HepG2 (cell line): Measurements from ENCODE around the gene PRPF4. TPM values are rescaled to one million over a fixed set of nuclear protein-coding genes. Genes with fewer than 3 reads are reported as not detected.

ENCODE experiments used
- ELF1 ChIP-seq: sonication (generic); formaldehyde crosslinking; IDR thresholded peaks from 2 replicates; pipeline ENCODE4 v1.4.0; 2020; ENCODE audit warnings: missing genetic modification reagents
- ETV6 ChIP-seq: sonication (generic); formaldehyde crosslinking; conservative IDR thresholded peaks from 2 replicates; pipeline ENCODE4 v1.4.0; 2020; ENCODE audit warnings: missing genetic modification reagents
- HNRNPH1 ChIP-seq: fragments of 200-400 bp; formaldehyde crosslinking; optimal IDR thresholded peaks from 2 replicates; pipeline ENCODE3; 2017; ENCODE audit warnings: mild to moderate bottlenecking, low read depth, low read length
- HOXD1 ChIP-seq: sonication (generic); formaldehyde crosslinking; IDR thresholded peaks from 2 replicates; pipeline ENCODE4 v1.5.0; 2020; ENCODE audit warnings: missing genetic modification reagents
- MEIS1 ChIP-seq: sonication (generic); formaldehyde crosslinking; IDR thresholded peaks from 2 replicates; pipeline ENCODE4 v1.9.0; 2021; ENCODE audit warnings: mild to moderate bottlenecking, missing genetic modification reagents, moderate library complexity, borderline replicate concordance
- THAP9 ChIP-seq: sonication (generic); formaldehyde crosslinking; IDR thresholded peaks from 2 replicates; pipeline ENCODE4; 2020; ENCODE audit warnings: missing genetic modification reagents, mild to moderate bottlenecking, borderline replicate concordance
- ZBTB7A ChIP-seq: sonication (generic); formaldehyde crosslinking; IDR thresholded peaks from 2 replicates; pipeline ENCODE4 v1.8.0; 2022; ENCODE audit warnings: mild to moderate bottlenecking, missing genetic modification reagents
- ZFP90 ChIP-seq: sonication (generic); formaldehyde crosslinking; IDR thresholded peaks from 2 replicates; pipeline ENCODE4 v1.8.0; 2022; ENCODE audit warnings: missing genetic modification reagents, mild to moderate bottlenecking, inconsistent platforms, borderline replicate concordance
- ZNF777 ChIP-seq: sonication (generic); formaldehyde crosslinking; IDR thresholded peaks from 2 replicates; pipeline ENCODE4 v1.4.0; 2020; ENCODE audit warnings: missing genetic modification reagents
- polyA plus RNA-seq, 8 experiments: library from polyadenylated mRNA; depleted of rRNA in 3 of 8; stranded (reverse) in 7 of 8; unstranded in 1 of 8; fragments of >200 nt; fragmentation: Illumina TruSeq in 4 of 8; extraction: Trizol in 4 of 8; gene quantifications; 2 replicates each; pipeline versions ENCODE4 v1.2.1 to v1.2.3, GENCODE V29; 2011 to 2016; ENCODE audit warnings: low read depth in 4 of 8, missing spikeins in 1 of 8, mixed read lengths in 1 of 8; ENCODE audit not compliant: insufficient read depth in 1 of 8
- total RNA-seq, 5 experiments: library from RNA; depleted of rRNA; stranded (reverse); fragments of >200 nt; fragmentation: Illumina TruSeq; extraction: Trizol; gene quantifications; 2 replicates each; pipeline ENCODE4 v1.2.3, GENCODE V29; 2016; ENCODE audit warnings: low read depth in 1 of 5

Gene PRPF4
- total and polyA plus RNA-seq, 2 of the 13 experiments (the other 11 are each of a cell fraction or from before 2014, with no cell fraction given) = 10.3 to 49.0 TPM

DNA sequence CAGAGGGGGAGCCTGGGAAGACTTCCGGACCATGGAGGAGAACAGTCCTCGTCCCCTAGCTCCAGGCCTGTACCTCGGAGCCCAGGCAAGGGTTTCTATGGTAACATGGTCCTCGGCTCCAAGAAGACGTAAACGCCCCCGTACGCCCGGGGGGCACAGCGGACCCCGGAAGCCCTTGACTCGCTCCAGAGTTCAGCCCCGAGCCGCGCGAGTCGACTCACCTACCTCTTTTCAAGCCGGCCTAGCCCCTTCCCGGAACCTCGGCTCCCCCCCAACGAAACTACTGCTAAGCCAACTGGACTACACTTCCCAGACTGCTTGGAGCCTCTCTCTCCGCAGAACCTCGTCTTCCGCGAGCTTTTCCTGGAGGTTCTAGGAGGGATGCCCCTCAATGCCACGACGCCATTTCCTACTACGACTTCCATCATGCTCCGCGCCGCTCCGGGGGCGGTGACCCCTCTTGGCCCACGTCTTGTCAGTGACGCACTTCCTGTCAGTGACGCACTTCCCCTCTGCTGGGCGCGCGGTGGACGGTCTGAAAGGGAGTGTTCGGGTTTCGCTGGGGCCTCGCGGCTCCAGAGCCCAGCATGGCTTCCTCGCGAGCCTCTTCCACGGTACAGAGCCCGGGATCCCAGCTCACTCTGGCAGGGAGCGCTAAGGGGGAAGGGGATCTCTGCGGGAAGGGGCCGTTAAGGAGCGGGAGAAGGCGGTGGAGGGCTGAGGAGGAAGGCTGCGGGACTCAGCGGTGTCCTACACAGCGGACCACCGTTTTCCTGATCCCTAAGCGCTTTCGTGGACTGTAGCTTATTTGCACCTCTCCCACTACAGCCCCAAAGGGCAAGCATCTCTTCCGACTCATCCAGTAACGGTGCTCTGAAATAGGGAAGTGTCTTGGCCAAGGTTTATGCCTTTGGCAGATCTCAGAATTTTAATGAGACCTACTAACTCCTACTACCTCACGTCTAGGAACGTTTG lies at the start of gene PRPF4, which contains the start of gene CDC26 (continued):
- TF ChIP-seq HOXD1 (CRISPR knock-in tag) = no peak
- no peak for TF ChIP-seq ETV6 (CRISPR knock-in tag)
- TF ChIP-seq ZNF777 (CRISPR knock-in tag) = peak; percentile 79
- peak; percentile 95 for TF ChIP-seq ELF1 (CRISPR knock-in tag)
- no peak for TF ChIP-seq HNRNPH1
- TF ChIP-seq MEIS1 (CRISPR knock-in tag) = peak; percentile 21; the same call in 1 of the 2 replicates
- TF ChIP-seq ZBTB7A (CRISPR knock-in tag) = peak; percentile 67; the same call in 1 of the 2 replicates
- TF ChIP-seq ZFP90 (CRISPR knock-in tag) = peak; percentile 61
- TF ChIP-seq THAP9 (CRISPR knock-in tag) = peak; percentile 95
